H9 (cell line): ENCODE data around the gene FRY. TPM values are rescaled to one million over a fixed set of nuclear protein-coding genes. Genes with fewer than 3 reads are reported as not detected.

Experiments
- DNase-seq: peaks from one replicate; pipeline ENCODE4 v3.0.0-alpha.2; 2017
- H2AFZ ChIP-seq: one replicate; pipeline ENCODE4 v1.6.1; 2013; ENCODE audit warnings: mild to moderate bottlenecking, low read length, control low read depth, moderate library complexity
- H2AK5ac ChIP-seq: 2 replicates; pipeline ENCODE4 v1.6.1; 2013; ENCODE audit warnings: low read length, control low read depth, mixed read lengths; ENCODE audit not compliant: insufficient read length
- H2BK120ac ChIP-seq: one replicate; pipeline ENCODE4 v1.6.1; 2013; ENCODE audit warnings: low read depth, mild to moderate bottlenecking, low read length, control low read depth, inconsistent platforms; ENCODE audit not compliant: poor library complexity, severe bottlenecking
- H2BK12ac ChIP-seq: 2 replicates; pipeline ENCODE4 v1.6.1; 2013; ENCODE audit warnings: low read length, control low read depth, mixed read lengths, low read depth; ENCODE audit not compliant: insufficient read length
- H2BK15ac ChIP-seq: 2 replicates; pipeline ENCODE4 v1.6.1; 2013; ENCODE audit warnings: low read depth, low read length, control low read depth
- H2BK20ac ChIP-seq: one replicate; pipeline ENCODE4 v1.6.1; 2013; ENCODE audit warnings: low read depth, mild to moderate bottlenecking, low read length, control low read depth, inconsistent platforms; ENCODE audit not compliant: poor library complexity, severe bottlenecking
- H2BK5ac ChIP-seq: 2 replicates; pipeline ENCODE4 v1.6.1; 2013; ENCODE audit warnings: low read length, control low read depth, mixed read lengths; ENCODE audit not compliant: insufficient read length
- H3K14ac ChIP-seq: 2 replicates; pipeline ENCODE4 v1.6.1; 2013; ENCODE audit warnings: low read length, control low read depth; ENCODE audit not compliant: insufficient read depth
- H3K18ac ChIP-seq: 2 replicates; pipeline ENCODE4 v1.6.1; 2013; ENCODE audit warnings: low read depth, mild to moderate bottlenecking, mixed read lengths, low read length, control low read depth; ENCODE audit not compliant: insufficient read length
- H3K23ac ChIP-seq: 2 replicates; pipeline ENCODE4 v1.6.1; 2013; ENCODE audit warnings: low read length, control low read depth, mixed read lengths, low read depth; ENCODE audit not compliant: insufficient read length
- H3K23me2 ChIP-seq: 2 replicates; pipeline ENCODE4 v1.6.1; 2013; ENCODE audit warnings: low read depth, mild to moderate bottlenecking, mixed read lengths, low read length, control low read depth; ENCODE audit not compliant: insufficient read length, poor library complexity, severe bottlenecking
- H3K27ac ChIP-seq: 2 replicates; pipeline ENCODE4 v1.5.1; 2013; ENCODE audit warnings: low read length, control low read depth, mixed read lengths, low read depth; ENCODE audit not compliant: insufficient read length
- H3K27me3 ChIP-seq: 2 replicates; pipeline ENCODE4 v1.6.1; 2013; ENCODE audit warnings: low read length, control low read depth, inconsistent platforms; ENCODE audit not compliant: insufficient read depth
- H3K4ac ChIP-seq: 2 replicates; pipeline ENCODE4 v1.6.1; 2013; ENCODE audit warnings: low read depth, mild to moderate bottlenecking, control low read depth, inconsistent platforms, low read length, moderate library complexity
- H3K4me1 ChIP-seq: 2 replicates; pipeline ENCODE4 v1.6.1; 2013; ENCODE audit warnings: low read length, control low read depth, inconsistent platforms; ENCODE audit not compliant: insufficient read depth
- H3K4me2 ChIP-seq: 2 replicates; pipeline ENCODE4 v1.6.1; 2013; ENCODE audit warnings: low read length, control low read depth, mixed read lengths; ENCODE audit not compliant: insufficient read length, insufficient read depth
- H3K56ac ChIP-seq: 2 replicates; pipeline ENCODE4 v1.6.1; 2013; ENCODE audit warnings: low read depth, mild to moderate bottlenecking, mixed read lengths, low read length, control low read depth; ENCODE audit not compliant: insufficient read length
- H3K79me1 ChIP-seq: 2 replicates; pipeline ENCODE4 v1.6.1; 2013; ENCODE audit warnings: low read depth, mild to moderate bottlenecking, moderate library complexity, low read length, control low read depth, inconsistent platforms; ENCODE audit not compliant: insufficient read depth, poor library complexity, severe bottlenecking
- H3K79me2 ChIP-seq: 2 replicates; pipeline ENCODE4 v1.6.1; 2013; ENCODE audit warnings: low read length, control low read depth, inconsistent platforms; ENCODE audit not compliant: insufficient read depth
- H3K9ac ChIP-seq: 2 replicates; pipeline ENCODE4 v1.6.1; 2013; ENCODE audit warnings: low read length, control low read depth, mixed read lengths; ENCODE audit not compliant: insufficient read length; ENCODE audit errors: extremely low read depth
- H3K9me3 ChIP-seq: one replicate; pipeline ENCODE4 v1.6.1; 2013; ENCODE audit warnings: low read depth, low read length, inconsistent platforms; ENCODE audit not compliant: control insufficient read depth
- H3T11ph ChIP-seq: one replicate; pipeline ENCODE4 v1.6.1; 2013; ENCODE audit warnings: mild to moderate bottlenecking, low read length, control low read depth, inconsistent platforms
- H4K20me1 ChIP-seq: one replicate; pipeline ENCODE4 v1.6.1; 2013; ENCODE audit not compliant: control insufficient read depth, insufficient read length, insufficient read depth
- H4K5ac ChIP-seq: 2 replicates; pipeline ENCODE4 v1.6.1; 2013; ENCODE audit warnings: low read depth, mild to moderate bottlenecking, mixed read lengths, low read length, control low read depth; ENCODE audit not compliant: insufficient read length
- H4K8ac ChIP-seq: replicated peaks from 2 replicates; pipeline ENCODE4 v1.6.1; 2013; ENCODE audit warnings: low read length, control low read depth, mixed read lengths, low read depth; ENCODE audit not compliant: insufficient read length
- H4K91ac ChIP-seq: 2 replicates; pipeline ENCODE4 v1.6.1; 2013; ENCODE audit warnings: low read depth, mild to moderate bottlenecking, moderate library complexity, mixed read lengths, low read length, control low read depth; ENCODE audit not compliant: insufficient read length
- H3K27ac Mint-ChIP-seq, 3 experiments: 2 replicates in 2 of 3; 3 replicates in 1 of 3; pipeline ENCODE4 v1.8.0; 2020 to 2021; ENCODE audit warnings: mixed read lengths in 3 of 3, mild to moderate bottlenecking in 1 of 3, moderate library complexity in 1 of 3
- H3K27me3 Mint-ChIP-seq: 2 replicates; pipeline ENCODE4 v1.8.0; 2021; ENCODE audit warnings: low read depth, mild to moderate bottlenecking, moderate library complexity, mixed read lengths
- H3K36me3 Mint-ChIP-seq, 3 experiments: 2 replicates in 2 of 3; 3 replicates in 1 of 3; pipeline ENCODE4 v1.8.0; 2020 to 2021; ENCODE audit warnings: low read depth in 3 of 3, mixed read lengths in 3 of 3; ENCODE audit not compliant: insufficient read depth in 1 of 3
- H3K4me1 Mint-ChIP-seq, 2 experiments: 2 replicates each; pipeline ENCODE4 v1.8.0; 2020; ENCODE audit warnings: mixed read lengths in 2 of 2
- H3K4me3 Mint-ChIP-seq, 2 experiments: 2 replicates in 1 of 2; 3 replicates in 1 of 2; pipeline ENCODE4 v1.8.0; 2020 to 2021; ENCODE audit warnings: mild to moderate bottlenecking in 2 of 2, mixed read lengths in 2 of 2, moderate library complexity in 1 of 2
- H3K9me3 Mint-ChIP-seq, 2 experiments: 2 replicates in 1 of 2; 3 replicates in 1 of 2; pipeline ENCODE4 v1.8.0; 2020; ENCODE audit warnings: mild to moderate bottlenecking in 2 of 2, mixed read lengths in 2 of 2, moderate library complexity in 1 of 2
- WGBS: extraction: QIAGEN DNeasy Blood & Tissue Kit; methylation state at CpG from one replicate; pipeline ENCODE4 v1.1.7; 2013; ENCODE audit warnings: missing lambda C conversion rate, low lambda C conversion rate, mixed read lengths; ENCODE audit not compliant: insufficient read length; ENCODE audit errors: extremely low coverage; 5-methylcytosine and 5-hydroxymethylcytosine counted together
- total RNA-seq: library from RNA; stranded (reverse); gene quantifications from 2 replicates; pipeline ENCODE4 v1.2.1, GENCODE V29; 2021
- TF ChIP-seq, protein P1 (sequence below): fragments of 200-600 bp; sonication (generic); conservative IDR thresholded peaks from 3 replicates; pipeline ENCODE4 v1.8.0; 2021; ENCODE audit warnings: antibody characterized with exemption, mild to moderate bottlenecking

Gene FRY
- total RNA-seq, 1 experiment from 2014 or later, result 5.2 TPM

DNA sequence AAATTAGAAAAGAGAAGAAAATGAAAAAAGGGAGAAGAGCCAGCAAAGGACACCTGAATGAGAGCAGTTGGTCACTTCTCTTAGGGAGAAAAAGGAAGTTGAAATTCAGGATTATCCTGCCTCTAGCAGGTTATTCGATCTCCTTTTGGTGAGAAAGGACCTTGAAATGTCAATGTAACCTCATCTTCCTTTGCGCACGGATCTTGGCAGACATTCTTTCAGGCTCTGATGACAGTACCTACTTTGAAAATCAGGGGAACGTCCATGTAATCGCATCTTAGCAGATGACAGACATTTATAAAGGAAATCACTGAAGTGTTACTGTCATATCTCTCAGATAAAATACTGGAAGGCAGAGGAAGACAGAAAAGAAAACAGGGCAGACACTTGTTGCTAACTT is 36.7 kb downstream of the FRY start:
- H4K5ac ChIP-seq, result no peak overlapping the region
- no peak overlapping the region for H2AK5ac ChIP-seq
- Mint-ChIP-seq H3K36me3 (peaks cover 5 to 8% (median 7%) of the 10 kb centered on the region in 3 experiments; a peak in 5 of 7 replicates), H3K27me3 (no peaks in the 10 kb centered on the region), H3K4me3 (no peak overlapping the region), H3K27ac (no peak overlapping the region), H3K9me3 (peaks cover 9 to 11% of the 10 kb centered on the region in 2 experiments; a peak in 4 of 5 replicates), H3K4me1 (peaks cover 12 to 16% of the 10 kb centered on the region in 2 experiments)
- no peak overlapping the region for H2BK12ac ChIP-seq
- no peak overlapping the region for H2BK5ac ChIP-seq
- H3K9ac ChIP-seq, result no peak overlapping the region
- H3K4ac ChIP-seq, result no peak overlapping the region
- H3T11ph ChIP-seq, result no peak overlapping the region
- H4K91ac ChIP-seq, result no peak overlapping the region
- H3K79me1 ChIP-seq, result no peaks in the 10 kb centered on the region
- DNase-seq, result no peak
- H3K4me1 ChIP-seq, result no peaks in the 10 kb centered on the region
- H2BK15ac ChIP-seq, result no peak overlapping the region
- no peak overlapping the region for H2BK120ac ChIP-seq
- H3K14ac ChIP-seq, result no peak overlapping the region
- H3K79me2 ChIP-seq, result no peaks in the 10 kb centered on the region
- no peak overlapping the region for H3K4me2 ChIP-seq
- H3K9me3 ChIP-seq, result no peaks in the 10 kb centered on the region
- H3K23ac ChIP-seq, result no peak overlapping the region
- H3K27me3 ChIP-seq, result no peaks in the 10 kb centered on the region
- no CpG with 5 or more reads among the region's 5 CpGs for WGBS
- TF ChIP-seq, protein P1, sequence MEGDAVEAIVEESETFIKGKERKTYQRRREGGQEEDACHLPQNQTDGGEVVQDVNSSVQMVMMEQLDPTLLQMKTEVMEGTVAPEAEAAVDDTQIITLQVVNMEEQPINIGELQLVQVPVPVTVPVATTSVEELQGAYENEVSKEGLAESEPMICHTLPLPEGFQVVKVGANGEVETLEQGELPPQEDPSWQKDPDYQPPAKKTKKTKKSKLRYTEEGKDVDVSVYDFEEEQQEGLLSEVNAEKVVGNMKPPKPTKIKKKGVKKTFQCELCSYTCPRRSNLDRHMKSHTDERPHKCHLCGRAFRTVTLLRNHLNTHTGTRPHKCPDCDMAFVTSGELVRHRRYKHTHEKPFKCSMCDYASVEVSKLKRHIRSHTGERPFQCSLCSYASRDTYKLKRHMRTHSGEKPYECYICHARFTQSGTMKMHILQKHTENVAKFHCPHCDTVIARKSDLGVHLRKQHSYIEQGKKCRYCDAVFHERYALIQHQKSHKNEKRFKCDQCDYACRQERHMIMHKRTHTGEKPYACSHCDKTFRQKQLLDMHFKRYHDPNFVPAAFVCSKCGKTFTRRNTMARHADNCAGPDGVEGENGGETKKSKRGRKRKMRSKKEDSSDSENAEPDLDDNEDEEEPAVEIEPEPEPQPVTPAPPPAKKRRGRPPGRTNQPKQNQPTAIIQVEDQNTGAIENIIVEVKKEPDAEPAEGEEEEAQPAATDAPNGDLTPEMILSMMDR, result no peak
- H2BK20ac ChIP-seq, result no peak overlapping the region
- no peaks in the 10 kb centered on the region for H3K23me2 ChIP-seq
- no peak overlapping the region for H2AFZ ChIP-seq
- no peaks in the 10 kb centered on the region for H4K20me1 ChIP-seq
- no peak overlapping the region for H3K18ac ChIP-seq
- no peak overlapping the region for H3K56ac ChIP-seq
- no peak overlapping the region for H3K27ac ChIP-seq
- no peak overlapping the region for H4K8ac ChIP-seq
